HCT116 (cell line): Measurements from ENCODE around the gene RWDD1. TPM values are rescaled to one million over a fixed set of nuclear protein-coding genes. Genes with fewer than 3 reads are reported as not detected.

Experiments used
- ATAC-seq: fragments of 200-7000 bp; cut with Tn5 transposase; 2 replicates; pipeline ENCODE4 v1.9.1; 2020; ENCODE audit warnings: mild to moderate bottlenecking, moderate library complexity
- BruUV-seq: library from RNA; stranded (reverse); fragments of 400-500 nt; replicated peaks from 2 replicates; lab custom pipeline; 2021; lab: Mats Ljungman, UMichigan
- CTCF ChIA-PET: fragments of 300-600 bp; sonication (Branson Sonifier 250); formaldehyde crosslinking; loops from one replicate; lab custom pipeline; 2021; ENCODE audit warnings: antibody characterized with exemption; lab: Charles Lee
- POLR2A ChIA-PET: fragments of 300-600, 350-600 bp; sonication (Branson Sonifier 250); formaldehyde crosslinking; loops from one replicate; lab custom pipeline; 2021; ENCODE audit warnings: antibody characterized with exemption; lab: Charles Lee
- RAD21 ChIA-PET, 2 experiments: fragments of 300-600 bp; sonication (Branson Sonifier 250); formaldehyde crosslinking; loops; one replicate each; lab custom pipeline; 2023; ENCODE audit warnings: low total read pairs in 2 of 2; ENCODE audit not compliant: uncharacterized antibody in 2 of 2, unreplicated experiment in 2 of 2, low non-redundant PET in 1 of 2; lab: Charles Lee
- DNase-seq: peaks from one replicate; pipeline ENCODE4 v3.0.0-alpha.2; 2010; ENCODE audit warnings: low read depth, low spot score
- H2AFZ ChIP-seq: fragments of 200-600 bp; shearing (Covaris generic), sonication (generic); 2 replicates; pipeline ENCODE4 v1.6.1; 2017; ENCODE audit warnings: low read depth, mixed run types, mixed read lengths, antibody characterized with exemption, low read length; ENCODE audit not compliant: poor library complexity, severe bottlenecking
- H3K27ac ChIP-seq: 2 replicates; pipeline ENCODE4 v1.5.1; 2012; ENCODE audit warnings: low read depth, low read length
- H3K27me3 ChIP-seq: fragments of 200-600 bp; sonication (generic); 2 replicates; pipeline ENCODE4 v1.6.1; 2016; ENCODE audit warnings: mixed run types, low read length, mixed read lengths; ENCODE audit not compliant: insufficient read depth
- H3K36me3 ChIP-seq, 2 experiments: fragments of 200-500 bp in 1 of 2; fragments of 200-600 bp in 1 of 2; sonication (Bioruptor generic) in 1 of 2; sonication (generic) in 1 of 2; 2 replicates each; pipeline versions ENCODE4 v1.5.1 to v1.6.1; 2014 to 2016; ENCODE audit warnings: low read length in 2 of 2, inconsistent platforms in 1 of 2, mixed read lengths in 1 of 2, mixed run types in 1 of 2; ENCODE audit not compliant: insufficient read depth in 2 of 2, control insufficient read depth in 1 of 2
- H3K4me1 ChIP-seq, 2 experiments: fragments of 200-600 bp in 1 of 2; sonication (generic) in 1 of 2; 2 replicates each; pipeline versions ENCODE4 v1.5.1 to v1.6.1; 2012 to 2017; ENCODE audit warnings: low read length in 2 of 2, inconsistent platforms in 1 of 2, mild to moderate bottlenecking in 1 of 2, mixed read lengths in 1 of 2, mixed run types in 1 of 2, moderate library complexity in 1 of 2; ENCODE audit not compliant: insufficient read depth in 2 of 2, control insufficient read depth in 1 of 2
- H3K4me2 ChIP-seq: fragments of 200-600 bp; sonication (generic); 2 replicates; pipeline ENCODE4 v1.6.1; 2017; ENCODE audit warnings: mixed run types, low read length, mixed read lengths
- H3K4me3 ChIP-seq, 2 experiments: fragments of 200-600 bp in 1 of 2; sonication (generic) in 1 of 2; replicated peaks in 1 of 2; 2 replicates each; pipeline ENCODE4 v1.5.1; 2011 to 2016; ENCODE audit warnings: low read length in 2 of 2, control low read depth in 1 of 2, low read depth in 1 of 2, mild to moderate bottlenecking in 1 of 2, mixed read lengths in 1 of 2, mixed run types in 1 of 2
- H3K79me2 ChIP-seq: fragments of 200-600 bp; sonication (generic); 2 replicates; pipeline ENCODE4 v1.6.1; 2017; ENCODE audit warnings: mild to moderate bottlenecking, mixed run types, low read length, moderate library complexity, mixed read lengths; ENCODE audit not compliant: insufficient read depth
- H3K9ac ChIP-seq: fragments of 200-600 bp; sonication (generic); 2 replicates; pipeline ENCODE4 v1.6.1; 2016; ENCODE audit warnings: low read length, mixed read lengths
- H3K9me2 ChIP-seq: fragments of 200-600 bp; sonication (generic), shearing (Covaris generic); 2 replicates; pipeline ENCODE4 v1.6.1; 2017; ENCODE audit warnings: mixed run types, mild to moderate bottlenecking, moderate library complexity; ENCODE audit not compliant: insufficient read depth
- H3K9me3 ChIP-seq, 2 experiments: fragments of 200-500 bp in 1 of 2; fragments of 200-600 bp in 1 of 2; sonication (Bioruptor generic) in 1 of 2; sonication (generic) in 1 of 2; 2 replicates each; pipeline ENCODE4 v1.6.1; 2014 to 2017; ENCODE audit warnings: low read length in 2 of 2, mixed read lengths in 2 of 2, inconsistent platforms in 1 of 2, low read depth in 1 of 2, mild to moderate bottlenecking in 1 of 2, mixed run types in 1 of 2, moderate library complexity in 1 of 2; ENCODE audit not compliant: control insufficient read depth in 1 of 2, insufficient read depth in 1 of 2
- H4K20me1 ChIP-seq: fragments of 200-600 bp; sonication (generic), shearing (Covaris generic); 2 replicates; pipeline ENCODE4 v1.6.1; 2017; ENCODE audit warnings: mixed run types, mild to moderate bottlenecking, moderate library complexity; ENCODE audit not compliant: insufficient read depth
- CBX3 ChIP-seq: IDR thresholded peaks from 2 replicates; pipeline ENCODE4 v1.6.1; 2012; ENCODE audit warnings: low read depth
- CEBPB ChIP-seq: IDR thresholded peaks from 2 replicates; pipeline ENCODE4 v1.6.1; 2012; ENCODE audit warnings: low read depth
- EGR1 ChIP-seq: IDR thresholded peaks from 2 replicates; pipeline ENCODE4 v1.6.1; 2012; ENCODE audit warnings: low read depth
- ELF1 ChIP-seq: IDR thresholded peaks from 2 replicates; pipeline ENCODE4 v1.6.1; 2012; ENCODE audit warnings: low read depth, borderline replicate concordance
- EZH2 ChIP-seq: fragments of 200-600 bp; sonication (generic); IDR thresholded peaks from 2 replicates; pipeline ENCODE4 v1.6.1; 2017; ENCODE audit warnings: antibody characterized with exemption, mixed run types
- EZH2phosphoT487 ChIP-seq: fragments of 200-600 bp; IDR thresholded peaks from 2 replicates; pipeline ENCODE4 v1.6.1; 2018; ENCODE audit warnings: antibody characterized with exemption, borderline replicate concordance
- FOSL1 ChIP-seq: IDR thresholded peaks from 2 replicates; pipeline ENCODE4 v1.6.1; 2012; ENCODE audit warnings: low read depth
- MAX ChIP-seq: IDR thresholded peaks from 2 replicates; pipeline ENCODE4 v1.6.1; 2012
- POLR2A ChIP-seq: IDR thresholded peaks from 2 replicates; pipeline ENCODE4 v1.7.0; 2011; ENCODE audit warnings: borderline replicate concordance; ENCODE audit not compliant: insufficient read depth, insufficient read length; ENCODE audit errors: extremely low read depth
- POLR2AphosphoS5 ChIP-seq: IDR thresholded peaks from 2 replicates; pipeline ENCODE4 v1.6.1; 2011; ENCODE audit warnings: mild to moderate bottlenecking, low read depth, low read length, moderate library complexity
- RAD21 ChIP-seq: IDR thresholded peaks from 2 replicates; pipeline ENCODE4 v1.6.1; 2012; ENCODE audit warnings: low read depth, mild to moderate bottlenecking
- SP1 ChIP-seq: IDR thresholded peaks from 2 replicates; pipeline ENCODE4 v1.6.1; 2012; ENCODE audit warnings: low read depth
- SRF ChIP-seq: IDR thresholded peaks from 2 replicates; pipeline ENCODE4 v1.6.1; 2012; ENCODE audit warnings: low read depth
- YY1 ChIP-seq: IDR thresholded peaks from 2 replicates; pipeline ENCODE4 v1.6.1; 2011; ENCODE audit warnings: low read length, low read depth, moderate library complexity, mild to moderate bottlenecking; ENCODE audit not compliant: insufficient replicate concordance; ENCODE audit errors: extremely low read depth
- ZNF274 ChIP-seq: fragments of 200-500 bp; sonication (Bioruptor generic); IDR thresholded peaks from 2 replicates; pipeline ENCODE4 v1.6.1; 2014; ENCODE audit warnings: mild to moderate bottlenecking, low read depth, low read length, inconsistent platforms
- intact Hi-C: fragments of 100-400 bp; cut with micrococcal nuclease; formaldehyde crosslinking; loops from 2 replicates; pipeline ENCODE4 v1.10.0; 2022
- total RNA-seq: library from RNA; stranded (reverse); gene quantifications from one replicate; pipeline ENCODE4 v1.2.1, GENCODE V29; 2021; ENCODE audit not compliant: unreplicated experiment
- TF ChIP-seq, protein P1 (sequence below): IDR thresholded peaks from 2 replicates; pipeline ENCODE4 v1.6.1; 2011; ENCODE audit warnings: mild to moderate bottlenecking, low read length, moderate library complexity; ENCODE audit not compliant: insufficient replicate concordance; ENCODE audit errors: extremely low read depth
- TF ChIP-seq, protein P2 (sequence below): IDR thresholded peaks from 2 replicates; pipeline ENCODE4 v1.6.1; 2012; ENCODE audit warnings: low read depth

Gene RWDD1
- total RNA-seq, 1 experiment from 2014 or later = 24.4 TPM

DNA sequence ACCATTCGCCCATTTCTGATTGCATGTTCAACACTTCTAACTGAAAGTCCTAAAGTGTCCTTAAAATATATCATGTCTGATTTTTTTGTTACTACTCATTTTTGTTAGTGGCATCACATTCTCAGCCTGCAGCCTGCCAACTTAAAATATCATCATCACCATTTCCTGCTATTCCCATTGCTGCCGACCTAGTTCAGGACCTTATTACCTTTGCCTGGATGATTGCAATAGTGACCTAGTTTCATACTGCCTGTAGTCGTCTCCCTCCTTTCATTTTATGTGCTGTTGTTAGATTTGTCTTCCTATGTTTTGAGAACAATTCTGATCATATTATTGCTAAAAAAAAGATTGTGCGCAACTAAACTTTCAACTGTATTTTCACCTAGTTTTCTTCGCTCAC, 6.2 kb downstream of the RWDD1 start (continued):
- TF ChIP-seq, protein P1, sequence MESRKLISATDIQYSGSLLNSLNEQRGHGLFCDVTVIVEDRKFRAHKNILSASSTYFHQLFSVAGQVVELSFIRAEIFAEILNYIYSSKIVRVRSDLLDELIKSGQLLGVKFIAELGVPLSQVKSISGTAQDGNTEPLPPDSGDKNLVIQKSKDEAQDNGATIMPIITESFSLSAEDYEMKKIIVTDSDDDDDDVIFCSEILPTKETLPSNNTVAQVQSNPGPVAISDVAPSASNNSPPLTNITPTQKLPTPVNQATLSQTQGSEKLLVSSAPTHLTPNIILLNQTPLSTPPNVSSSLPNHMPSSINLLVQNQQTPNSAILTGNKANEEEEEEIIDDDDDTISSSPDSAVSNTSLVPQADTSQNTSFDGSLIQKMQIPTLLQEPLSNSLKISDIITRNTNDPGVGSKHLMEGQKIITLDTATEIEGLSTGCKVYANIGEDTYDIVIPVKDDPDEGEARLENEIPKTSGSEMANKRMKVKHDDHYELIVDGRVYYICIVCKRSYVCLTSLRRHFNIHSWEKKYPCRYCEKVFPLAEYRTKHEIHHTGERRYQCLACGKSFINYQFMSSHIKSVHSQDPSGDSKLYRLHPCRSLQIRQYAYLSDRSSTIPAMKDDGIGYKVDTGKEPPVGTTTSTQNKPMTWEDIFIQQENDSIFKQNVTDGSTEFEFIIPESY = no peak
- no peak for TF ChIP-seq CEBPB
- TF ChIP-seq ZNF274 = no peak
- no peak for TF ChIP-seq CBX3
- no peak for TF ChIP-seq YY1

- Histone ChIP-seq H3K9me2 (no peaks in the 10 kb centered on the region), H4K20me1 (no peaks in the 10 kb centered on the region), H3K4me2 (no peak overlapping the region), H3K36me3 (no peaks in the 10 kb centered on the region), H3K27me3 (no peaks in the 10 kb centered on the region), H2AFZ (no peak overlapping the region), H3K4me1 (no peaks in the 10 kb centered on the region), H3K9ac (no peak overlapping the region), H3K9me3 (no peaks in the 10 kb centered on the region), H3K4me3 (no peak overlapping the region), H3K79me2 (peaks cover 85% of the 10 kb centered on the region), H3K27ac (no peak overlapping the region)
- no peak for ATAC-seq
- BruUV-seq = no TSS peak
- RAD21 ChIA-PET = no interaction called here
- TF ChIP-seq EZH2phosphoT487 (no peak), EZH2 (no peak), POLR2AphosphoS5 (no peak), EGR1 (no peak), RAD21 (no peak), MAX (no peak), FOSL1 (no peak), SP1 (no peak), POLR2A (no peak), CBX3 (no peak), ZNF274 (no peak), ELF1 (no peak), SRF (no peak)
- TF ChIP-seq, protein P2, sequence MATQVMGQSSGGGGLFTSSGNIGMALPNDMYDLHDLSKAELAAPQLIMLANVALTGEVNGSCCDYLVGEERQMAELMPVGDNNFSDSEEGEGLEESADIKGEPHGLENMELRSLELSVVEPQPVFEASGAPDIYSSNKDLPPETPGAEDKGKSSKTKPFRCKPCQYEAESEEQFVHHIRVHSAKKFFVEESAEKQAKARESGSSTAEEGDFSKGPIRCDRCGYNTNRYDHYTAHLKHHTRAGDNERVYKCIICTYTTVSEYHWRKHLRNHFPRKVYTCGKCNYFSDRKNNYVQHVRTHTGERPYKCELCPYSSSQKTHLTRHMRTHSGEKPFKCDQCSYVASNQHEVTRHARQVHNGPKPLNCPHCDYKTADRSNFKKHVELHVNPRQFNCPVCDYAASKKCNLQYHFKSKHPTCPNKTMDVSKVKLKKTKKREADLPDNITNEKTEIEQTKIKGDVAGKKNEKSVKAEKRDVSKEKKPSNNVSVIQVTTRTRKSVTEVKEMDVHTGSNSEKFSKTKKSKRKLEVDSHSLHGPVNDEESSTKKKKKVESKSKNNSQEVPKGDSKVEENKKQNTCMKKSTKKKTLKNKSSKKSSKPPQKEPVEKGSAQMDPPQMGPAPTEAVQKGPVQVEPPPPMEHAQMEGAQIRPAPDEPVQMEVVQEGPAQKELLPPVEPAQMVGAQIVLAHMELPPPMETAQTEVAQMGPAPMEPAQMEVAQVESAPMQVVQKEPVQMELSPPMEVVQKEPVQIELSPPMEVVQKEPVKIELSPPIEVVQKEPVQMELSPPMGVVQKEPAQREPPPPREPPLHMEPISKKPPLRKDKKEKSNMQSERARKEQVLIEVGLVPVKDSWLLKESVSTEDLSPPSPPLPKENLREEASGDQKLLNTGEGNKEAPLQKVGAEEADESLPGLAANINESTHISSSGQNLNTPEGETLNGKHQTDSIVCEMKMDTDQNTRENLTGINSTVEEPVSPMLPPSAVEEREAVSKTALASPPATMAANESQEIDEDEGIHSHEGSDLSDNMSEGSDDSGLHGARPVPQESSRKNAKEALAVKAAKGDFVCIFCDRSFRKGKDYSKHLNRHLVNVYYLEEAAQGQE = no peak
- TF ChIP-seq, protein P1 = no peak
- DNase-seq = no peak
- CTCF ChIA-PET = no interaction called here
- intact Hi-C loops = no loop called here
- POLR2A ChIA-PET = no interaction called here
Observed at GRCh38 chr6:116578335-116578734, 7.0 kb downstream of the RWDD1 start.
